GM12878 (cell line): ENCODE measurements around the gene GPC5. TPM values are rescaled to one million over a fixed set of nuclear protein-coding genes. Genes with fewer than 3 reads are reported as not detected.

Experiments used
- ATAC-seq: fragments of 200-7000 bp; cut with Tn5 transposase; 3 replicates; pipeline ENCODE4 v1.9.1; 2020; ENCODE audit warnings: mild to moderate bottlenecking, moderate library complexity
- BruUV-seq: library from RNA; stranded (reverse); fragments of 400-500 nt; replicated peaks from 2 replicates; lab custom pipeline; 2021; lab: Mats Ljungman, UMichigan
- CTCF ChIA-PET: fragments of 300-600 bp; sonication (Branson Sonifier 250); formaldehyde crosslinking; extraction: SDS; loops from one replicate; lab custom pipeline; 2021; ENCODE audit warnings: inconsistent platforms; lab: Yijun Ruan, JAX
- POLR2A ChIA-PET: fragments of 350-600 bp; formaldehyde crosslinking; extraction: SDS; loops from one replicate; lab custom pipeline; 2021; ENCODE audit warnings: inconsistent platforms; lab: Charles Lee
- RAD21 ChIA-PET: fragments of 300-600 bp; sonication (Branson Sonifier 250); formaldehyde crosslinking; loops from one replicate; lab custom pipeline; 2023; ENCODE audit warnings: antibody characterized with exemption; ENCODE audit not compliant: unreplicated experiment; lab: Charles Lee
- SMC1A ChIA-PET: fragments of 300-600 bp; sonication (Branson Sonifier 250); formaldehyde crosslinking; loops from one replicate; lab custom pipeline; 2023; ENCODE audit not compliant: unreplicated experiment, uncharacterized antibody; lab: Charles Lee
- DNase-seq: peaks from one replicate; pipeline ENCODE4 v3.0.0-alpha.2; 2011; ENCODE audit warnings: low read depth, low spot score
- FAIRE-seq: peaks from 3 replicates; lab custom pipeline; 2011; peaks lifted over from hg19 to GRCh38; lab: Jason Lieb, UNC
- H2AFZ ChIP-seq: 2 replicates; pipeline ENCODE4 v1.6.0; 2011; ENCODE audit warnings: low read depth, low read length, control low read depth; ENCODE audit not compliant: control insufficient read depth
- H3K27ac ChIP-seq: 2 replicates; pipeline ENCODE4 v1.5.1; 2011; ENCODE audit warnings: control low read depth; ENCODE audit not compliant: control insufficient read depth, insufficient read depth
- H3K27me3 ChIP-seq, 2 experiments: replicated peaks in 1 of 2; 2 replicates each; pipeline versions ENCODE4 v1.6.0 to v1.6.1; 2011; ENCODE audit warnings: low read length in 1 of 2; ENCODE audit not compliant: control insufficient read depth in 2 of 2, insufficient read depth in 2 of 2
- H3K36me3 ChIP-seq, 2 experiments: 2 replicates each; pipeline ENCODE4 v1.5.1; 2011; ENCODE audit warnings: low read length in 1 of 2; ENCODE audit not compliant: control insufficient read depth in 2 of 2, insufficient read depth in 2 of 2
- H3K4me1 ChIP-seq: 2 replicates; pipeline ENCODE4 v1.6.1; 2011; ENCODE audit warnings: mild to moderate bottlenecking, low read length, moderate library complexity, mixed read lengths; ENCODE audit not compliant: control insufficient read depth, insufficient read depth
- H3K4me2 ChIP-seq: 2 replicates; pipeline ENCODE4 v1.6.0; 2011; ENCODE audit warnings: control low read depth; ENCODE audit not compliant: control insufficient read depth, insufficient read depth
- H3K4me3 ChIP-seq: fragments of 200-600 bp; sonication (generic); 2 replicates; pipeline ENCODE4 v1.5.1; 2016
- H3K79me2 ChIP-seq: 2 replicates; pipeline ENCODE4 v1.6.0; 2011; ENCODE audit warnings: low read length; ENCODE audit not compliant: control insufficient read depth, insufficient read depth
- H3K9ac ChIP-seq: 2 replicates; pipeline ENCODE4 v1.8.0; 2011; ENCODE audit warnings: low read length, control low read depth, mixed read lengths; ENCODE audit not compliant: control insufficient read depth, insufficient read depth
- H3K9me3 ChIP-seq: replicated peaks from 3 replicates; pipeline ENCODE4 v1.5.1; 2011; ENCODE audit warnings: mild to moderate bottlenecking, low read length; ENCODE audit not compliant: control insufficient read depth, insufficient read depth
- H4K20me1 ChIP-seq: 2 replicates; pipeline ENCODE4 v1.6.0; 2011; ENCODE audit not compliant: control insufficient read depth, insufficient read depth
- BRCA1 ChIP-seq: IDR thresholded peaks from 2 replicates; pipeline ENCODE4 v1.6.1; 2011; ENCODE audit warnings: low read depth, low read length, improper control_type of control experiment
- CREM ChIP-seq: IDR thresholded peaks from 2 replicates; pipeline ENCODE4 v1.6.1; 2014; ENCODE audit warnings: antibody characterized with exemption, low read depth
- IRF5 ChIP-seq: fragments of 450-650 bp; IDR thresholded peaks from 2 replicates; pipeline ENCODE4 v1.6.1; 2017; ENCODE audit warnings: borderline replicate concordance
- MXI1 ChIP-seq: fragments of 150-350 bp; IDR thresholded peaks from 2 replicates; pipeline ENCODE4 v1.6.1; 2011; ENCODE audit warnings: low read depth, mild to moderate bottlenecking, inconsistent platforms, low read length, improper control_type of control experiment
- NFIC ChIP-seq: IDR thresholded peaks from 2 replicates; pipeline ENCODE4 v1.6.1; 2012; ENCODE audit warnings: low read depth, mild to moderate bottlenecking, inconsistent platforms, low read length, moderate library complexity
- POU2F2 ChIP-seq: IDR thresholded peaks from 3 replicates; pipeline ENCODE4 v1.6.1; 2011; ENCODE audit warnings: low read depth, mild to moderate bottlenecking, low read length, borderline replicate concordance
- SIX5 ChIP-seq: IDR thresholded peaks from 2 replicates; pipeline ENCODE4 v1.6.1; 2011; ENCODE audit warnings: mild to moderate bottlenecking, low read depth, low read length, moderate library complexity; ENCODE audit not compliant: severe bottlenecking
- SKIL ChIP-seq: fragments of 450-650 bp; IDR thresholded peaks from 2 replicates; pipeline ENCODE4 v1.6.1; 2017; ENCODE audit warnings: mild to moderate bottlenecking, low read depth, inconsistent platforms; ENCODE audit not compliant: poor library complexity, severe bottlenecking
- SMAD5 ChIP-seq: IDR thresholded peaks from 2 replicates; pipeline ENCODE4 v1.6.1; 2016; ENCODE audit warnings: antibody characterized with exemption, low read depth
- SUZ12 ChIP-seq: fragments of 200-600 bp; sonication (generic); IDR thresholded peaks from one replicate; pipeline ENCODE4 v1.6.1; 2018; ENCODE audit warnings: antibody characterized with exemption, mild to moderate bottlenecking; ENCODE audit not compliant: unreplicated experiment
- ZBTB11 ChIP-seq: fragments of 450-650 bp; formaldehyde crosslinking; IDR thresholded peaks from 2 replicates; pipeline ENCODE4 v1.5.0; 2022; ENCODE audit warnings: mild to moderate bottlenecking, missing genetic modification characterization
- ZNF274 ChIP-seq: IDR thresholded peaks from one replicate; pipeline ENCODE4 v1.8.0; 2011; ENCODE audit not compliant: insufficient read length, insufficient read depth
- WGBS: methylation state at CpG from one replicate; pipeline ENCODE4 v1.1.6; 2016; ENCODE audit warnings: low lambda C conversion rate; ENCODE audit not compliant: insufficient replicate concordance, insufficient coverage; ENCODE audit errors: missing lambda C conversion rate; 5-methylcytosine and 5-hydroxymethylcytosine counted together
- in situ Hi-C: fragments of 300-500 bp; cut with MboI; formaldehyde crosslinking; loops from 9 replicates; pipeline ENCODE4 v1.14.3; 2018; ENCODE audit warnings: mixed read lengths
- intact Hi-C: fragments of 100-400 bp; cut with micrococcal nuclease; formaldehyde crosslinking; loops from one replicate; pipeline ENCODE4 v1.14.2; 2022; ENCODE audit not compliant: unreplicated experiment
- polyA plus RNA-seq, 11 experiments: library from polyadenylated mRNA; depleted of rRNA in 4 of 11; unstranded in 6 of 11; stranded (reverse) in 5 of 11; fragments of >200 nt; fragmentation: Nextera tagmentation in 4 of 11; fragmentation: Illumina TruSeq in 1 of 11; extraction: Ambion mirVana in 4 of 11; extraction: Trizol in 1 of 11; gene quantifications; 1 replicate in 1 of 11; 2 replicates in 10 of 11; pipeline versions ENCODE4 v1.2.1 to v1.2.3, GENCODE V29; 2011 to 2016; ENCODE audit warnings: inconsistent platforms in 2 of 11, missing spikeins in 2 of 11, low read depth in 1 of 11
- total RNA-seq, 4 experiments: library from RNA; depleted of rRNA in 3 of 4; stranded (reverse); fragments of >200 nt in 3 of 4; fragmentation: Illumina TruSeq in 1 of 4; extraction: Trizol in 1 of 4; gene quantifications; 2 replicates each; pipeline versions ENCODE4 v1.2.1 to v1.2.3, GENCODE V29; 2013 to 2021

GPC5 gene
- total and polyA plus RNA-seq, 10 of the 15 experiments (the other 5 are each of a cell fraction or from before 2014, with no cell fraction given) = 0.05 to 0.87 (median 0.44) TPM; not detected in 1

- POLR2A ChIA-PET = no interaction called here
- DNase-seq (no peak), FAIRE-seq (no peak), ATAC-seq (no peak)
- no peaks in the 10 kb centered on the region for H3K79me2 ChIP-seq
- no peak overlapping the region for H3K4me2 ChIP-seq
- SMC1A ChIA-PET = no interaction called here
- no peaks in the 10 kb centered on the region for H3K9me3 ChIP-seq
- RAD21 ChIA-PET = no interaction called here
- no peak for TF ChIP-seq ZNF274
- TF ChIP-seq ZBTB11 (CRISPR knock-in tag) = no peak
- TF ChIP-seq BRCA1 = no peak
- TF ChIP-seq SIX5 = no peak
- TF ChIP-seq SUZ12 = no peak
- TF ChIP-seq NFIC = no peak
- no peak for TF ChIP-seq MXI1
- no peak for TF ChIP-seq IRF5
- no peak for TF ChIP-seq CREM
- no peak for TF ChIP-seq SKIL
- no peak for TF ChIP-seq POU2F2
- no peak for TF ChIP-seq SMAD5
- H2AFZ ChIP-seq = no peak overlapping the region
- CTCF ChIA-PET = interaction anchor here (1.0 kb wide), 1 partner anchor 37 kb away, joined by 3 read pairs; no protein-coding TSS in a partner anchor
- H3K4me1 ChIP-seq = no peaks in the 10 kb centered on the region
- whole genome bisulfite sequencing = 0% methylated on average over 1 of the region's 1 CpG
- H3K36me3 ChIP-seq = no peaks in the 10 kb centered on the region
- H3K27me3 ChIP-seq = no peaks in the 10 kb centered on the region
- intact Hi-C loops (no loop called here), in situ Hi-C loops (no loop called here)
- no peaks in the 10 kb centered on the region for H4K20me1 ChIP-seq
- H3K4me3 ChIP-seq = no peak overlapping the region
- no TSS peak for BruUV-seq
- H3K27ac ChIP-seq = no peak overlapping the region
- no peak overlapping the region for H3K9ac ChIP-seq
Measured at GRCh38 chr13:92150606-92151005, 752.2 kb downstream of the GPC5 start.
